ENCODE results near the gene VAMP1. TPM values are rescaled to one million over a fixed set of nuclear protein-coding genes. Genes with fewer than 3 reads are reported as not detected.

VAMP1 gene
- total and polyA plus RNA-seq, 9 of the 15 experiments (the other 6 are each of a cell fraction or from before 2014, with no cell fraction given), result 0.76 to 13.2 (median 4.2) TPM

DNA sequence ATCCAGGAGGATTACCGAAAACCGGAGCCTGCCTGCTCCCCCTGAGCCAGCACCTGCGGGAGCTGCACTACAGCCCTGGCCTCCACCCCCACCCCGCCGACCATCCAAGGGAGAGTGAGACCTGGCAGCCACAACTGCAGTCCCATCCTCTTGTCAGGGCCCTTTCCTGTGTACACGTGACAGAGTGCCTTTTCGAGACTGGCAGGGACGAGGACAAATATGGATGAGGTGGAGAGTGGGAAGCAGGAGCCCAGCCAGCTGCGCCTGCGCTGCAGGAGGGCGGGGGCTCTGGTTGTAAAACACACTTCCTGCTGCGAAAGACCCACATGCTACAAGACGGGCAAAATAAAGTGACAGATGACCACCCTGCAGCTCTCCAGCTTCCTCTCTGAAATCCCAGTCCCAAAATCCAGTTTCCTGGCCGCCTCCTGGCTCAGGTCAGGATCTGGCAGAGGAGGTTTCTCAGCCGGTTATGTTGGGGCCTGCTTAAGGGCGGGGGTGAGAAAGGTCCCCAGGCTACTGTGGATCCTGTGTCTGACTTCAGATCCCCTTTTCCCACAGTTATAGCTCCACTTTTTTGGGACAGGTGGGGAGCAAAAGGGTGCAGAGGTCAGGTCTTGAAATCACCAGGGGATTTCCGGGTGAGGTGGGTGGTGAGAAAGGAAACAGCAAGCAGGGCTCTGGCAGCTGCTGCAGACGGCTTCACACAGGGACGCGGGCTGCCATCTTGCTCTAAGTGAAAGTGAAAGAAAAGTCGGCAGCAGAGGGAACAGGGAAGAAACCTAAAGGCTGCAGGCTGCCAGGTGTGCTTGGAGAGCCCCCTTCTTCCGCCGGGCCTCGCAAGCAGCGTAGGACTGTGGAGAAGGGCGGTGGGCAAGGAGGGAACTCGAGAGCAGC, 18.9 kb downstream of the VAMP1 start, which contains the start of gene TAPBPL (continued):
- TF ChIP-seq YY1 (IDR thresholded peaks at IDR 0.05; ENCODE audit: borderline replicate concordance in 1 of 3, control insufficient read depth in 1 of 3, extremely low read depth in 1 of 3, insufficient read depth in 3 of 3, insufficient read length in 1 of 3, insufficient replicate concordance in 2 of 3, low read depth in 1 of 3, low read length in 2 of 3), result peak in 2 of 3 experiments; percentile 75 to 84
- TF ChIP-seq ZFX (CRISPR knock-in tag; IDR thresholded peaks at IDR 0.05), result peak; percentile 74
- TF ChIP-seq SAFB (IDR thresholded peaks at IDR 0.05; ENCODE audit: borderline replicate concordance, low read depth, low read length), result no peak
- TF ChIP-seq, protein P1, sequence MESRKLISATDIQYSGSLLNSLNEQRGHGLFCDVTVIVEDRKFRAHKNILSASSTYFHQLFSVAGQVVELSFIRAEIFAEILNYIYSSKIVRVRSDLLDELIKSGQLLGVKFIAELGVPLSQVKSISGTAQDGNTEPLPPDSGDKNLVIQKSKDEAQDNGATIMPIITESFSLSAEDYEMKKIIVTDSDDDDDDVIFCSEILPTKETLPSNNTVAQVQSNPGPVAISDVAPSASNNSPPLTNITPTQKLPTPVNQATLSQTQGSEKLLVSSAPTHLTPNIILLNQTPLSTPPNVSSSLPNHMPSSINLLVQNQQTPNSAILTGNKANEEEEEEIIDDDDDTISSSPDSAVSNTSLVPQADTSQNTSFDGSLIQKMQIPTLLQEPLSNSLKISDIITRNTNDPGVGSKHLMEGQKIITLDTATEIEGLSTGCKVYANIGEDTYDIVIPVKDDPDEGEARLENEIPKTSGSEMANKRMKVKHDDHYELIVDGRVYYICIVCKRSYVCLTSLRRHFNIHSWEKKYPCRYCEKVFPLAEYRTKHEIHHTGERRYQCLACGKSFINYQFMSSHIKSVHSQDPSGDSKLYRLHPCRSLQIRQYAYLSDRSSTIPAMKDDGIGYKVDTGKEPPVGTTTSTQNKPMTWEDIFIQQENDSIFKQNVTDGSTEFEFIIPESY (CRISPR knock-in tag; IDR thresholded peaks at IDR 0.05), result no peak
- TF ChIP-seq NR2C2 (CRISPR knock-in tag; IDR thresholded peaks at IDR 0.05), result no peak
- peak; percentile 51; the same call in 1 of the 2 replicates for TF ChIP-seq NR2C2 (tag; IDR thresholded peaks at IDR 0.05)
- TF ChIP-seq, protein P2, sequence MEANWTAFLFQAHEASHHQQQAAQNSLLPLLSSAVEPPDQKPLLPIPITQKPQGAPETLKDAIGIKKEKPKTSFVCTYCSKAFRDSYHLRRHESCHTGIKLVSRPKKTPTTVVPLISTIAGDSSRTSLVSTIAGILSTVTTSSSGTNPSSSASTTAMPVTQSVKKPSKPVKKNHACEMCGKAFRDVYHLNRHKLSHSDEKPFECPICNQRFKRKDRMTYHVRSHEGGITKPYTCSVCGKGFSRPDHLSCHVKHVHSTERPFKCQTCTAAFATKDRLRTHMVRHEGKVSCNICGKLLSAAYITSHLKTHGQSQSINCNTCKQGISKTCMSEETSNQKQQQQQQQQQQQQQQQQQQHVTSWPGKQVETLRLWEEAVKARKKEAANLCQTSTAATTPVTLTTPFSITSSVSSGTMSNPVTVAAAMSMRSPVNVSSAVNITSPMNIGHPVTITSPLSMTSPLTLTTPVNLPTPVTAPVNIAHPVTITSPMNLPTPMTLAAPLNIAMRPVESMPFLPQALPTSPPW (CRISPR knock-in tag; IDR thresholded peaks at IDR 0.05), result 0 out of 2 replicates have a peak, but pooled peaks have one; percentile 26
- no peak for TF ChIP-seq TAL1 (IDR thresholded peaks at IDR 0.05)
- TF ChIP-seq HNRNPK (IDR thresholded peaks at IDR 0.05; ENCODE audit: low read depth, low read length, poor library complexity, severe bottlenecking), result no peak
- TF ChIP-seq NRF1 (conservative IDR thresholded peaks at IDR 0.05 in 1 of 2, IDR thresholded peaks at IDR 0.05 in 1 of 2), result peak; percentile 74 to 77
- TF ChIP-seq ZNF76 (CRISPR knock-in tag; IDR thresholded peaks at IDR 0.05; ENCODE audit: borderline replicate concordance), result no peak
- peak; percentile 50 for TF ChIP-seq POLR2A (conservative IDR thresholded peaks at IDR 0.05)
- 0 out of 2 replicates have a peak, but pooled peaks have one; percentile 14 for TF ChIP-seq GABPA (tag; conservative IDR thresholded peaks at IDR 0.05; ENCODE audit: low read depth)
- TF ChIP-seq, protein P3, sequence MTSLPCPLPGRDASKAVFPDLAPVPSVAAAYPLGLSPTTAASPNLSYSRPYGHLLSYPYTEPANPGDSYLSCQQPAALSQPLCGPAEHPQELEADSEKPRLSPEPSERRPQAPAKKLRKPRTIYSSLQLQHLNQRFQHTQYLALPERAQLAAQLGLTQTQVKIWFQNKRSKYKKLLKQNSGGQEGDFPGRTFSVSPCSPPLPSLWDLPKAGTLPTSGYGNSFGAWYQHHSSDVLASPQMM (CRISPR knock-in tag; IDR thresholded peaks at IDR 0.05), result no peak
- peak; percentile 48 for TF ChIP-seq PHF8 (IDR thresholded peaks at IDR 0.05; ENCODE audit: borderline replicate concordance, low read length)
- TF ChIP-seq NR2C1 (IDR thresholded peaks at IDR 0.05), result no peak
- 0 out of 2 replicates have a peak, but pooled peaks have one; percentile 49 for TF ChIP-seq NR2C1 (tag; IDR thresholded peaks at IDR 0.05)
- no peak for TF ChIP-seq PTBP1 (IDR thresholded peaks at IDR 0.05; ENCODE audit: low read depth, low read length)
- peak; percentile 69; the same call in 1 of the 2 replicates for TF ChIP-seq NFRKB (IDR thresholded peaks at IDR 0.05; ENCODE audit: low read depth)
- TF ChIP-seq ZNF699 (CRISPR knock-in tag; IDR thresholded peaks at IDR 0.05; ENCODE audit: insufficient replicate concordance), result no peak
- TF ChIP-seq TBP (optimal IDR thresholded peaks at IDR 0.05; ENCODE audit: low read depth, low read length), result peak; percentile 11
- no peak for TF ChIP-seq ZNF445 (CRISPR knock-in tag; IDR thresholded peaks at IDR 0.05; ENCODE audit: low read depth)
- peak; percentile 71 for TF ChIP-seq ZNF766 (CRISPR knock-in tag; conservative IDR thresholded peaks at IDR 0.05)
- no peak for TF ChIP-seq ZNF77 (CRISPR knock-in tag; IDR thresholded peaks at IDR 0.05)
